Loucy (cell line): ENCODE data around the gene RORC.

Experiments
- EZH2phosphoT487 ChIP-seq: fragments of 200-600 bp; IDR thresholded peaks from 2 replicates; pipeline ENCODE4 v1.6.1; 2018; ENCODE audit warnings: antibody characterized with exemption, mild to moderate bottlenecking, moderate library complexity, borderline replicate concordance
- TF ChIP-seq, protein P1 (sequence below): fragments of 200-600 bp; sonication (generic); conservative IDR thresholded peaks from 2 replicates; pipeline ENCODE4 v1.5.1; 2014; ENCODE audit warnings: mild to moderate bottlenecking, antibody characterized with exemption, low read length

DNA sequence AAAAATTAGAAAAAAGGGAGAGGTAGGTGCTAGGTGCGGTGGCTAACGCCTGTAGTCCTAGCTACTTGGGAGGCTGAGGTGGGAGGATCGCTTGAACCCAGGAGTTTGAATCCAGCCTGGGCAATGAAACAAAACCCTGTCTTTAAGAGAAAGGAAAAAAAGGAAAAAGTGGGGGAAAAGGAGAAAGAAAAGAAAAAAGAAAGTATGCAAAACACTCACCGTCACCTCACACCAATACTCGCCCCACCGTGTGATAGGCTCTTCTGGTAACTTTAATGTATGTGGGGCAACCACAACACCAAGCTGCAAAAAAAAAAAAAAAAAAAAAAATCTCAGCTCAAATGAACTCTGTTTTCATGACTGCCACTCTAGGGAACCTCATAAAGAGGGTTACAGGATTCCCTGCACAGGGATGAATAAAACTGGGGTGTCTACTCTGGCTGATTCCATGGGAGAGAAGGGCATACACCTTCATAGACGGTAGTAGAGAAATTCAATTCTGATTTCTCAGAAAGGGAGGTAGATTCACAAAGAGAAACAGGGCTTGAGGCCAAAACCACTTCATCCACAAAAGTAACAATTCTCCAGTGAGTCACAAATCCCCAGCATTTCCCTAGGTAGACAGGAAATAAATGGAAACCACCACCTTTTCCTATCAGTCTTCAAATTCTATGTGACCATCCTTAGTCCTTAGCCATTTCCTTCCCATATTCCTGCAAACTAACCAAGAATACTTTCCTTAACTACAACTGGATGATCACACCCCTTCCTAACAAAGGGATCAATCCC is 70.8 kb downstream of the RORC start:
- TF ChIP-seq, protein P1, sequence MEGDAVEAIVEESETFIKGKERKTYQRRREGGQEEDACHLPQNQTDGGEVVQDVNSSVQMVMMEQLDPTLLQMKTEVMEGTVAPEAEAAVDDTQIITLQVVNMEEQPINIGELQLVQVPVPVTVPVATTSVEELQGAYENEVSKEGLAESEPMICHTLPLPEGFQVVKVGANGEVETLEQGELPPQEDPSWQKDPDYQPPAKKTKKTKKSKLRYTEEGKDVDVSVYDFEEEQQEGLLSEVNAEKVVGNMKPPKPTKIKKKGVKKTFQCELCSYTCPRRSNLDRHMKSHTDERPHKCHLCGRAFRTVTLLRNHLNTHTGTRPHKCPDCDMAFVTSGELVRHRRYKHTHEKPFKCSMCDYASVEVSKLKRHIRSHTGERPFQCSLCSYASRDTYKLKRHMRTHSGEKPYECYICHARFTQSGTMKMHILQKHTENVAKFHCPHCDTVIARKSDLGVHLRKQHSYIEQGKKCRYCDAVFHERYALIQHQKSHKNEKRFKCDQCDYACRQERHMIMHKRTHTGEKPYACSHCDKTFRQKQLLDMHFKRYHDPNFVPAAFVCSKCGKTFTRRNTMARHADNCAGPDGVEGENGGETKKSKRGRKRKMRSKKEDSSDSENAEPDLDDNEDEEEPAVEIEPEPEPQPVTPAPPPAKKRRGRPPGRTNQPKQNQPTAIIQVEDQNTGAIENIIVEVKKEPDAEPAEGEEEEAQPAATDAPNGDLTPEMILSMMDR = no peak
- no peak for TF ChIP-seq EZH2phosphoT487
